ENCODE results near the gene RBM39.

DNA sequence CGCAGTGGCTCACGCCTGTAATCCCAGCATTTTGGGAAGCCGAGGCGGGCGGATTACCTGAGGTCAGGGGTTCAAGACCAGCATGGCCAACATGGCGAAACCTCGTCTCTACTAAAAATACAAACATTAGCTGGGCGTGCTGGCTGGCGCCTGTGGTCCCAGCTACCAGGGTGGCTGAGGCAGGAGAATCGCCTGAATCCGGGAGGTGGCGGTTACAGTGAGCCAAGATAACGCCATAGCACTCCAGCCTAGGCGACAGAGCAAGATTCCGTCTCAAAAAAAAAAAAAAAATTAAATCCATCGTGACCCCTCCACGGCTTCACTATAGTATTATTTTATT, 76.1 kb downstream of the RBM39 start:
- TF ChIP-seq, protein P1, sequence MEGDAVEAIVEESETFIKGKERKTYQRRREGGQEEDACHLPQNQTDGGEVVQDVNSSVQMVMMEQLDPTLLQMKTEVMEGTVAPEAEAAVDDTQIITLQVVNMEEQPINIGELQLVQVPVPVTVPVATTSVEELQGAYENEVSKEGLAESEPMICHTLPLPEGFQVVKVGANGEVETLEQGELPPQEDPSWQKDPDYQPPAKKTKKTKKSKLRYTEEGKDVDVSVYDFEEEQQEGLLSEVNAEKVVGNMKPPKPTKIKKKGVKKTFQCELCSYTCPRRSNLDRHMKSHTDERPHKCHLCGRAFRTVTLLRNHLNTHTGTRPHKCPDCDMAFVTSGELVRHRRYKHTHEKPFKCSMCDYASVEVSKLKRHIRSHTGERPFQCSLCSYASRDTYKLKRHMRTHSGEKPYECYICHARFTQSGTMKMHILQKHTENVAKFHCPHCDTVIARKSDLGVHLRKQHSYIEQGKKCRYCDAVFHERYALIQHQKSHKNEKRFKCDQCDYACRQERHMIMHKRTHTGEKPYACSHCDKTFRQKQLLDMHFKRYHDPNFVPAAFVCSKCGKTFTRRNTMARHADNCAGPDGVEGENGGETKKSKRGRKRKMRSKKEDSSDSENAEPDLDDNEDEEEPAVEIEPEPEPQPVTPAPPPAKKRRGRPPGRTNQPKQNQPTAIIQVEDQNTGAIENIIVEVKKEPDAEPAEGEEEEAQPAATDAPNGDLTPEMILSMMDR (IDR thresholded peaks at IDR 0.05), result no peak
- TF ChIP-seq POLR2A (IDR thresholded peaks at IDR 0.05), result no peak

Measured in lower leg skin (tissue), 3 donors.